Activated gamma-delta T cell treated with anti-CD3 and anti-CD28 coated beads, Interleukin-2, amount 50 U/mL, for 16 hours (primary cell): Measurements from ENCODE around the gene SLC25A1.
"Not testable (repeated sequence)": the region's sequence is repeated elsewhere in the genome, so short reads cannot be mapped to it uniquely, and the experiment has no call there.

Experiments
- DNase-seq: peaks from one replicate; pipeline ENCODE4 v3.0.0-alpha.2; 2020; ENCODE audit warnings: low read depth

The SLC25A1 gene

DNA sequence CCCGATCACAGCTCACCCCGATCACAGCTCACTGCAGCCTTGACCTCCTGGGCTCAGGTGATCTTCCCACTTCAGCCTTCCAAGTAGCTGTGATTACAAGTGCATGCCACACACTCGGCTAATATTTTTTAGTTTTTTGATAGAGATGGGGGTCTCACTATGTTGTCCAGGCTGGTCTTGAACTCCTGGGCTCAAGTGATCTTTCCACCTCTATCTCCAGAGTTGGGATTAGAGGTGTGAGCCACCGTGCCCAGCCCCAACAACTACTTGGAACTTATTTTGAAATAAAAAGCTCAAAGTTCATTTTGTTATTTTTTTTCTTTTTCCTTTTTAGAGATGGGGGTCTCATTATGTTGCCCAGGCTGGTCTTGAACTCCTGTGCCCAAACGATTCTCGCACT is 27.8 kb upstream of the SLC25A1 start:
- DNase-seq, result no peak

DNA sequence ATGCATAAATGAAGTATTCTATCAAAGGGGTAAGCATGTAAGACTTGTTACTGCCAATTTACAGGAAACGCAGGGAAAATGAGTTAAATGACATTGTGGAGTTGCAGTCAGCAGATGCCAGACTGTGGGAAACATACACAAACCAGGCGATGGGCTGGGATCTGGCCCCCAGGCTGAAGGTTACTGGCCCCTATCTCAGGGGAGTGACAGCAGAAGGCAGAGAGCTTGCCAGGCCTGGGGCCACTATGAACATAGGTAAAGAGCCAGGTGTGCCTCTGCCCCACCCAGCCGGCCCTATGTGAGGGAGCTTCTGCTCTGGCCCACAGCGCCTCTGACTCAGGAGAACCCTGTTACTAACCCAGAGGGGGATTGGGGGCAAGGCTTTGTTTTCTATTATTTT is 26.1 kb upstream of the SLC25A1 start:
- DNase-seq, result no peak

DNA sequence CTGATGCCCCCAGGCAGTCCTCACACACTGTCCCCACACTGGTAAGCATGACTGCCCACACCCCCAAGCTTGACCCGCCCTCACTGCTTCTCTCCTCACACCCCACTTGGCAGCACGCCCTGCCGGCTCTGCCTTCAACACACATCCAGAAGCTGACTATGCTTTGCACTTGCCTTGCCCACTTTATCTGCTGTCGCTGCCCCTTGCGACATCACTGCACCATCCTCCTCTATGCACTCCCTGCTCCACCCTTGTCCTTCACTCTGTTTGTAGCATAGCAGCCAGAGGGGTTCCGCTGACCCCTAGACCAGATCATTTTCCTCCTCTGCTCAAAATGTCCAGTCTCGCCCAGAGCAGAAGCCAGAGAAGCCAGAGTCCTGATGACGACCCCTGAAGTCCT is 25.3 kb upstream of the SLC25A1 start:
- DNase-seq, result no peak

DNA sequence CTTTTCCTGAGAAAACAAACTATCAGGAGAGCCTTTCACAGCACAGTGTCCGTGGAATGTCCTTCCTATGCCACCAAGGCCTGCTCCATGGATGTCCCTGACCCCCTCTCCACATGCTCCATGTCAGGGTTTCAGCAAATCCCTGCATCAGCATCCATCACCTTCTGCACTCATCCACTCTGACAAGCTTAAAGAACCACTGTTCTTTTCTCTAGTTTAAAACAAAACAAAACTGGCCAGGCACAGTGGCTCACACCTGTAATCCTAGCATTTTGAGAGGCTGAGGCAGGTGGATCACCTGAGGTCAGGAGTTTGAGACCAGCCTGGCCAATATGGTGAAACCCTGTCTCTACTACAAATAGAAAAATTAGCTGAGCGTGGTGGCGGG is 24.3 kb upstream of the SLC25A1 start:
- not testable (repeated sequence) for DNase-seq

DNA sequence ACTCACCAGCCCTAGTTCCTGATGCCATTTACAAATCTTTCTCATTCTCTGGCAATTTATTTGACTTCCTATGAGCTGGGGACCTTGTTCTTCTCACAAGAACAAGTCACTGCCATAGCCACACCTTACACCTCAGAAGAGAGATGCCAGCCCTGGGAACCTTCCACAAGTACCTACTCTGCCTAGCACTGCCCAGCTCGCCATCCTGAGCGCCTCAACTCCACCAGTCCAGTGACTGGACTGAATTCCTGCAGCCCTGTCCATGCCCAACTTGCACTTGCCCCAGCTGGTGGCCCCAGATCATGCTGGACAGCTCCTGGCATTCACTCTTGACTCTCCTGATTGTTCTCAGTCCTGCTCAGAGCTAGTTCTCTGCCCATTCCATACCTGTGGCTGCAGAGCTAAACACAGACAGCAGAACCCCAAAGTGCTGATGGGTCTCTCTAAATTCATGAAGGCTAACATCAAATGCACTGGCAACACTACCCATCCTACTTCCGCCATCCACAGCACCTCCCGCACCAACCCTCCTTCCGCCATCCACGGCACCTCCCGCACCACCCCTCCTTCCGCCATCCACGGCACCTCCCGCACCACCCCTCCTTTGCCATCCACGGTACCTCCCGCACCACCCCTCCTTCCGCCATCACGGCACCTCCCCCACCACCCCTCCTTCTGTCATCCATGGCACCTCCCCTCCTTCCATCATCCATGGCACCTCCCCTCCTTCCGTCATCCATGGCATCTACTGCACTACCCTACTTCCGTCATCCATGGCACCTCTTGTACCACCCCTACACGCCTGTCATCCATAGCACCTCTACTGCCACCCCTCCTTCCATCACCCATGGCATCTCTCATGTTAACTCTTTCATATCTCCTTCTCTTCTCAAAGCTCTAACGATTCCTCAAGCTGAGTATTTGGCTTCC is 23.6 kb upstream of the SLC25A1 start:
- no peak for DNase-seq

DNA sequence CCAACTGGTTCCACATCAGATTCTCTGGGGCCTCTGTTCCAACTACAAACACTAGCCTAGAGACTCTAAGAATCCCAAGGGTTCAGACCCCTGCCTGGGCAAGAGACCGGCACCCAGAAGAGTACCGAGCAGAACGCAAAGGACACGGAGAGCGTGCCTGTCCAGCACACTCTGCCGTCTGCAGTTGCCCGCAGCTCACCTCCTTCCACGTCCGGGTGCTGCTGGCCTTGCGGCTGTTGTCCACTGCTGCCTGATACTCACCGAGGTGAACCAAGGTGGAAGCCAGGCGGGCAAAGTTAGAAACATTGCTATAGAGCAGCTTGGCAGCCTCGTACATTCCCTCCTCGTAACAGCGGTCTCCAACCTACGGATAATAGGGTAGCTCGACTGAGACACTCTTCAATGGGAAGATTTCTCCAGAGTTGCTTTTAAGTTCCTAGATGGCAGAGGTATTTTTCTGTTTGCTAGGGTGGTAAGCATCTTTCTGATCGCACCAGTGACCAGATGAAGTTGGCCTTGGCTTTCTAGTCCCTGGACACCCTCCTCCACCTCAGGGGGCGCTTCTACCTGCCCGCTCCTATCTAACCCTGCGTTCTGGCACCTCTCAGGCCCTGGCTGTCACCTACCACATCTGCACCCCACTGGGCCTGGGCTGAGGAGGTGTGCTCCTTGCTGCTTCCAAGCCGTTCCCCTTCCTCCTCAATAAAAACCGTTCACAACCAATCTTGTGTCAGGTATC is 22.8 kb upstream of the SLC25A1 start:
- no peak for DNase-seq

DNA sequence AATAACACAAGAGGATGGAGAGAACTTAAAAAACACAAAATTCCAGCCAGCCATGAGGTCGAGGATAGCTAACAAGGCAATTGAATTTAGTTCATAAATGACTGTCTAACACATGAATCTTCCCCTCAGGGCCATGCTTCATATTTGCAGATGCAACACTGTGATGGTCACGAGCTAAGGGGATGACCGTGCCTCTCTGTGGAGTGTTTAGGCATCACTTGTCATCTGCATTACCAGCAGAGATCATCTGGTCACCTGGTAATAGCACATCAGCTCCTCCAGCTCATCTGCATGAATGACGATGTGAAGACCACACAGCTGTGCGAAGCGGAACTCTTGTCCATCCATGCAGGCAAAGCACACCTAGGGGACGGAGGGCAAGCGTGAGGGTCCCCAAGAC is 20.9 kb upstream of the SLC25A1 start:
- DNase-seq, result no peak

DNA sequence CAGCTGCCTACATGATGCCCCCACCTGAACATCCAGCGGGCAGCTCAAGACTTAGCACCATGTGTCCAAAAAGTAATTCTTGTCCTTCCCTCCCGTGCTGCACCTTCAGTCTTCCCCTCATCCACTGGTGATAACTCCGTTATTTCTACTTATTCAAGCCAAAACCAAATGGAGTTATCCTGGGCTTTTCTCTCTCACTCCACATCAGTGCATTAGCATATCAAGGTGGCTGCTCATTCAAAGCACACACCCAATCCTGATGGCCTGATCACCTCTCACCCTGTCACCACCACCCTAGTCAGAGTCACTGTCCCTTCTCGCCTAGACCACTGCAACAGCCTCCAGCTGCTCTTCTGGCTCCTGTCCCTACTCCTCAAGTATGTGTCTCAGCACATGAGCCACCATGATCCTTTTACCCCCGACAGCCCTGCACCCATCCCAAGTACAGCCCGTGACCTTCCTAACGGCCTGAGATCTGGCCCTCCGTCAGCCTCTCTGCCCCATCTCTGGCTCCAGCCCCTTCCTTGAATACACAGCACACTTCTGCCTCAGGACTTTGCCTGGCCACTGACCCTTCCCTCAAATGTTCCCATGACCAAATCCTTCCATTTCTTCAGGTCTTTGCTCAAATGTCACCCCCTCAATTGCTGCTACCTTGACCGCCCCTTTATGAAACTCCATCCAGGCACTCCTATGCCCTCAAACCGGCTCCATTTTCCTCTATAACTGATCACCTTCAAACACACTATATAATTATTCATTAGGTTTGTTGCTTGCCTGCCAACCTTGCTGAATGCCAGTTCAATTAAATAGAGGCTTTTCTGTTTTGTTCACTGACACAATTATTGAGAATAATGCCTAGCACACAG is 19.7 kb upstream of the SLC25A1 start:
- no peak for DNase-seq

DNA sequence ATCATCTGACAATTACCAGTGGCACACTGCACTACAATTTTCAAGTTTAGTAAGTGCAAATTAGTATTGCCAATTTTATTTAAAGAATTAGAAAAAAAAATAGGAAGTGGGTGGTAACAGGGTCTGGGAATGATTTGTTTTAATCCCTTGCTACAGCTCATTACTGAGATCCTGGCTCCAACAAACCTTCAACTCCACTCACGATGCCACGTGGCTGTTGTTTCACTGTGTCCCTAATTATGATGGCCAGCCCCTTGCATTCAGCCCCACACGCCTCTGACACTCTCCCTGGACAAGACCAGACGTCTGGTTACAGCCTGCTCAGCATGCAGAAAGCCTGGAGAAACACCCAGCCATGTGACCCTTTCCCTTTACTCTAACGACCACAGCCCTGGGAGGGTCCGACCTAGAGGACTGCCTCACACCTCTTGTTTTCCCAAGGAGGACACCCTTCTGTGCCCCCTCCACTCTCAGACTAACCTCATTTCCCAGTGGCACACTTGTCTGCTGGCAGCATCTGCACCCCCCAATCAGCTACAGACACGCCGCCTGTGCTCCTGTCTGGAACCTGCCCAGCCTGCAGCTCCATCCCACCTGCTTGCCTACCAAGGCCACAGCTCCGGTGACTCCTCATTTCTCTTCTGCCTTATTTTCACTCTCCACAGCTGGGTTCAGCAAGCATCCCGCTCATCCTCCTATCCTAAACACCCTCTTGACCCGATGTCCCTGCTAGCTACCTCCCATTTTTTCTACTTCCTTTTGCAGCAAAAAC is 18.5 kb upstream of the SLC25A1 start:
- no peak for DNase-seq

DNA sequence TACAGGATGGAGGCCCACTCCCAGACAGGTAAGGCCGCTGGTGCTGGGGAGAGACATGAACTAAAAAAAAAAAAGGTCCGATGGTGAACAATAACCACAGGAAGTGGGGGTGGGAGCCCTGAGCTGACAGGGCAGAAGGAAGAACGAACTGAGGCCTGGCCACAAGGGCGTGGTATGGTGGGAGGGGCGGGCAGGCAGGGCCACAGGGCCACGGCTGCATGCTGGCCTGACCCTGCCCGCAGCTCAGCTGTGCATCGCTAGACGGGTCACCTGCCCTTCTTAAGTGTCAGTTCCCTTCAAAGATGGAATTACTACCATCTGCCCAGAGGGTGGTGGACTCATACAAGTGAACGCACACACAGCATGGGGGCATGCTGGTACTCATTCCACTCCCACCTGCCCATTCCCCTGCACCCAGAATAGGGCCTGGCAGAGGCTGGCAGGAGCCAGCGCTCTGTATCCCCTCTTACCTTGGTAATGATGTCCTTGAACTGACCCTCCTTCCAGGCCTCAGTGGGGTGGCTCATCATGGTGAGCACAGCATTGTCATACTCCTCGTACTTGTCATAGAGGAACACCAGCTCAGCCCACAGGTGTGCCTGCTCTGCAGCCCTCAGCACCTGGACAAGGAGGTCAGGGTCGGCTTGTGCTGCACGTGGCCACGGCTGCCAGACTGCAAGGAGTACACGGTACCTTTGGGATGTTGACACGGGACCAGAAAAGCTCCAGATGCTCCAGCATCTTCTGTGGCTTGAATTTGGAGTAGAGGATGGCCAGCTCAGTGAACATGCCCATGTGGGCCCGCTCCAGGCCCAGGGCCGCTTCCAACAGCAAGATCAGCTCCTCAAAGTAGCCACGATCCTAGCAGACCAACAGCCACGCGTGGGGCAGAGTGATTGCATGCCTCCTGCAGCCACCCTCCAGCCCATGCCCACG is 17.5 kb upstream of the SLC25A1 start:
- DNase-seq, result no peak

DNA sequence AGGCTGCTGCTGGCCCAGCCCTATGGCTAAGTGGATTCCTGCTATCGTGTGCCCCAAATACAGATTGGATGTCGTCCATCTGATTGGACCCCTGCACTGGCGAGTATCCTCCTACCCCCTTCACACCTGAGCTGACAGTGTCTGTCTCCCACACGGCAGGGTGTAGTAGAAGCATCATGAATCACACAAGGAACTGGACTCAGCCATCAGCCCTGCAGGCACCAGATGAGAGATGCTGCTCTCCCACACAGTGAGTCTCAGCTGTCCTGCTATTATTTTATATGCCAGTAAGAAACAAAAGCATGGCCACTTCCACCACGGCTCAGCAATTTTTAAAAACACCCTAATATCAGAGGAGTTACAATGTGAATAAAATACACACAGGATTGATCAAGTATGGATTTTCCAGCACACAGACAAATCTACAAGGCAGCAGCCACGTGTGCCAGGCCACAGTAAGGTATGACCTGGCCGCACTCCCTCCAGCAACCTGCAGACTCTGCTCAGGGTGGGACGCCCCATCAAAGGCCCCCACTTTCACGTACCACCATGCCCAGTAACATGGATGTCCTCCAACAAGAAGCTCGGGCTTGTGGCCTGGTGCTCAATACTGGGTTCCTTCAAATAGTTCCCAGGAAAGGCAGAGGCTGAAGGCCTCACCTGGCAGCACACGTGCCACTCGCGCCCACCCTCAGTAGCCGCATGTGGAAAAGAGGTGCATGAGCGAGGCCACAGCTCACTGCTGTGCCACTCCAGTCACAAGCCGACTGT is 16.4 kb upstream of the SLC25A1 start:
- DNase-seq, result no peak

DNA sequence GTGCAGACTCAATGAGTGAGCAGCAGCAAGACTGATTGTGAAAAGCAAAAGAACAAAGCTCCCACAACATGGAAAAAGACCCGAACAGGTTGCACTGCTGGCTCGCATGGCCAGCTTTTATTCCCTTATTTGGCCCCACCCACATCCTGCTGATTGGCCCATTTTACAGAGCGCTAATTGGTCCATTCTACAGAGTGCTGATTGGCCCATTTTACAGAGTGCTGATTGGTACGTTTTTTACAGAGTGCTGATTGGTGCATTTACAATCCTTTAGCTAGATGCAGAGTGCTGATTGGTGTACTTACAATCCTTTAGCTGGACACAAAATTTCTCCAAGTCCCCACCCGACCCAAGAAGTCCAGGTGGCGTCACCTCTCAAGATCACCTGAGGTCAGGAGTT is 15.3 kb upstream of the SLC25A1 start:
- DNase-seq, result no peak

DNA sequence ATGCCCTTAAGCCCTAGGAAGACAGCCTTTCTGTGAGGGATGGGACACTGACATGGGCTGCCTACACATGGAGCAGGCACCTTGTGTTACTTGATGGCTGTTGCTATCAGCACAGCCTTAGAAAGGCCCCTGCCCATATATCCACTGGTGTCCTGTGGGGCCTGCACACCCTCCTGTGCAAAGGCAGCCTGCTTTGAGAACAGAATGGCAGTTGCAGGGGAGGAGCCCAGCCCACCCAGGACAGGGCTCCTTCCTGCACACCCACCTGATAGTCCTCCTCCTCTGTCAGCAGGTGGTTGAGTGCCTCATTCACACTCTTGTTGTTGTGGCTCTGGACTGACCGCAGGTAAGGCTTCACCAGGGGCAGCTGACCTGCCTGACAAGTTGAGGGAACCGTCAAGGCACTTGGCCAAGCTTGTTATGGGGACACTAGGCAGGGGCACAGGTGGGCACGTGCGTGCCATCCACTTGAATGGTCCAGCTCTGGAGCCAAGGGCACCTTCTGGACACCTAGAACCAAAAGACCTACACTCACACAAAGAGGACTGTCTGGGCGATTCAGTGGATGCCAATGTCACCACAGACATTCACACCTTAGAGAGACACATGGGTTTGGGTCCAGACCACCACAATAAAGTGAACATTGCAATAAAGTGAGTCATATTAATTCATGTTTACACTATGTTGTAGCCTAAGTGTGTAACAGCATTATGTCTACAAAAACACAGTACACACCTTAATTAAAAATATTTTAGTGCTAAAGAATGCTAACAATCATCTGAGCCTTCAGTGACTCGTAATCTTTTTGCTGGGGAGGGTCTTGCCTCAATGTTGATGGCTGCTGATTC is 9.4 kb upstream of the SLC25A1 start:
- no peak for DNase-seq

DNA sequence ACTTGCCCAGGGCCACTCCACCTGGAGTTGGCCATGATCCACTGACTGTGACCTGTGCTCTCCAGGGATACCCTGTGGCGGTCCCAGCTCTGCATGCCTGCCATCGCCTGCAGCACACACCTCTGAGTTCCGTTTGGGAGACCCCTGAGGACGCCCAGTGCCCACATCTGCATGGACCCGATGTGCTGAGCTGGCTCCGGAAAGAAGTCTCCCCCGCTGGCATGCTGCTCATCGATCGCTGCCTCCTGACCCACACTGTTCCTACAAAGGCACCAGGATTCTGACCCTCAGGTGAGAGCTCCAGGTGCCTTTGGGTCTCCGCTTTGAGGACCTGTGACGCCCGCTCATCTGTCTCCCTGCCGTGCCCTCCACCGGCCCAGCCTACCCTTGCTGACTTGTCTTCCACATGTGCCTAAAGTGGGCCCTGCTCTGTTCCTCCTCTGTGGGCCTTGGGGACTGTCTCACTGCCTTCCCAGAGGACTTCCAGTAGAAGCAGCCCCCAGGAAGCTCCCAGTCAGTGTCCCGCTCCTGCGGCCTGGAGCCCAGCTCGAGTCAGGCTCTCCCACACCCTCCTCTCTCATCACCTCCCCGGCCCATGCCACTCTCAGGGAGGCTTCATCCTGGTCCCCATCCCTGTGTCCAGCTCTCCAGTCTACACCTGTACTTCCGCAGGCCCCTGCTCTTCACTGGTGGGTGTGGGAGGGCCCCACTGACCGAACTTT is 5.9 kb upstream of the SLC25A1 start:
- DNase-seq, result no peak

DNA sequence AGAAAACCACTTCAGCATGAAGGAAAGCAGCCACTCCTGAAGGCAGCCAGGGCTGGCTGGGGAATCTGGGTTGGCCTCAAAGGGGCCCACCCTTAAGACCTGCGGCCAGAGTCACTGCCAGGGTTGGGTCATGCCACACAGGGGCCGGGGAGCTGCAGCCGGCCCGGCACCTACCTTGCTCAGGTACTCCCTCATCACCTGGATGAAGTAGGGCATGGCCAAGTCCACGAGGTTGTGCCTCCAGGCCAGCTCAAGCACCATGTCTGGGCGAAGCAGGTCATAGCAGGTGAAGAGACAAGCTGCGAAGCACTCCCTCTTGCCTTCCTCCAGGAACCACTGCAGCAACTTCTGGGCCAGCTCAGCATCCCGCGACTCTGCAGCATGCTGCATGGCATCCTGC is 4.7 kb upstream of the SLC25A1 start:
- no peak for DNase-seq

DNA sequence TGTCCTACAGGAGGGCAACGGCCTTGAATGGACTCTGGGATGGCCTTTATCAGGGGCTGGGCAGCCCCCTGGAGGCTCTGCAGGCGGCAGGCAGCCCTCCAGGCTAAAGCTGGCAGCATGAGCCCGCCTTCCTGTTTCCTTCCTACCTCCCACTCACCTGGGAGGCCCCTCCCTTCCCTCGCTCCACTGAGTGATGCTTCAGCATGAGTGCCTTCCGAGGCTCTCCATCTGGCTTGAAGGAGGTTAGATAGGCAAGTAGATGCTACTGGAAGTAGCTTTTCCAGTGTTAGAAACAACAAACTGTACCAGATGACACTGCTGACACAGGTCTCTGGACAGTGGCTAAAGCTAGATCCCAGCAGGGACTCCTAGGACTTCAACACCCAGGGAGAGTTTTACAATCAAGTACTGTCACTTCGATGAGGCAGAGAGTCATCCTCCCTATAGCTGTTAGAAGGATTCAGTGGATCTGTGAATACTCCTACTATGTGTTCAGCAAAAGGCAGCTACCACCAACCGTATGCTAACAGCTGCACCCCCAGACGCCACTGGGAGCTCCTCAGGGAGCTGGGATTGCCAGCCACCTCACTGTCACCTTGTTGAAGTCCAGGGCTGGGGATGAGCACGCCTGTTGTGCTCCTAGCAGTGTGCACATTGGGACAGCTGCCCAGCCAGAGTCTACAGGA is 4.1 kb upstream of the SLC25A1 start:
- DNase-seq, result no peak

DNA sequence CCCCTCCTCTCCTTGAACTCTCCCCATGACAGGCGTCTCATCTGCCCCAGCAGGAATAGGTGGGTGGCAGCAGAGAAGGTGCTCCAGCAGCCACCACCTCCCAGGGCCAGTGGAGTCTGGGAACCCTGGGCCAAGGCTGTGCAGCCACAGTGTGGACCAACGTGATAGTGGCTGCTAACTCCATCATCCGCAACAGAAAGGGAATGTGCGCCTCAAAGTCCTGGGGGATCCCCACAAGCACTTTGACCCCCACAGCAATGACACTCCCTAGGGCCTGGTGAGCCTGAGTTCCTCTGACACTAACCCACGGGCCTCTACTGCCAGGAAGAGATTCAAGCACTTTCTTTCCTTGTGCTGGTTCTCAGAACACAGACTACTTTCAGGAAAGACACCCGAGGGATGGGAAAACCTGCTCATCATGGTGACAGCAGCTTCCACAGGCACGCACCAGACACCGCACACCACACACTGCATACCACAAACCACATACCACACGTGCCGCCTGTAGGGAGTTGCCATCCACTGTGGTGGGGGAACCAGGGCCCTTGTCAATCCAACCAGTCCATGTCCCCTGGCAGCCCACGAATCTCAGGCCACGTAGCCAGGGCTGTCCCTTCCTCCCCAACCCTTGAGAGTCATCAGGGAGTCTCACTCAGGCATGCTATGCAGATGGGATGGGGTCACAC is 3.4 kb upstream of the SLC25A1 start:
- DNase-seq, result no peak
